ENCODE data around the gene DDX3X. TPM values are rescaled to one million over a fixed set of nuclear protein-coding genes. Genes with fewer than 3 reads are reported as not detected.

DDX3X gene
- total and polyA plus RNA-seq, 9 of the 15 experiments (the other 6 are each of a cell fraction or from before 2014, with no cell fraction given): 51.3 to 232 (median 138) TPM

DNA sequence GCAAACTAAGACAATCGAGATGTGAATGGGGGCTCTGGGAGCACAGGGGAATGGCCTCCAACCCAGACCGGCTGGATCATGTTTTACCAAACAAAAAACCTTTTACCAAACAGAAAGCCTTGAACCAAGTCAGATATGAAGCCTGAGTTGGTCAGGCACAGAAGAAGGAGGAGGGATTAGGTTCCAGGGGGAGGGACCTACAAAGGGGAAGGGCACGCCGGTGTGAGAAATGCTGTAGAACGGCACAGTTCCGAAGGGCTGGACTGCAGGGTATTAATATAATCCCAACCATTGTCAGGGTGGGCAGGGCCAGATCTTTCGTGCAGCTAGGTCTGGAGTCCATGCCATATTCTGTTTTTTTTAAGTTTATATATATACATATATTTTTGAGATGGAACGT lies 60.3 kb downstream of the DDX3X start:
- FAIRE-seq (peak; percentile 26), ATAC-seq (peak; percentile 84), DNase-seq (ENCODE audit: extremely low read depth in 1 of 4, low spot score in 3 of 4) (peak in 1 of 4 experiments; percentile 6)
- Histone ChIP-seq H3K27me3 (ENCODE audit: control insufficient read depth in 2 of 2, insufficient read depth in 2 of 2, low read length in 2 of 2) (no peaks in the 10 kb centered on the region), H2AFZ (ENCODE audit: low read depth, low read length) (no peak overlapping the region), H3K79me2 (ENCODE audit: control insufficient read depth, insufficient read depth, low read length) (no peaks in the 10 kb centered on the region), H3K27ac (ENCODE audit: extremely low read depth, low read depth, low read length) (no peak overlapping the region), H3K9me3 (replicated peaks; ENCODE audit: control insufficient read depth, insufficient read depth, low read depth, low read length) (no peaks in the 10 kb centered on the region), H4K20me1 (replicated peaks; ENCODE audit: control insufficient read depth, insufficient read depth, low read length) (no peaks in the 10 kb centered on the region), H3K36me3 (ENCODE audit: control insufficient read depth, insufficient read depth, low read length) (no peaks in the 10 kb centered on the region), H3K4me1 (replicated peaks in 1 of 2; ENCODE audit: control insufficient read depth in 2 of 2, insufficient read depth in 2 of 2, low read length in 2 of 2) (no peaks in the 10 kb centered on the region), H3K9ac (ENCODE audit: insufficient read depth in 1 of 2, low read depth in 2 of 2, low read length in 2 of 2) (no peak overlapping the region), H3K4me2 (ENCODE audit: insufficient read depth, low read length) (no peak overlapping the region; the same call in 1 of the 2 replicates), H3K9me1 (ENCODE audit: control insufficient read depth, insufficient read depth, low read length) (no peaks in the 10 kb centered on the region), H3K4me3 (no peak overlapping the region)
- WGBS (ENCODE audit: insufficient coverage, low coverage, missing lambda C conversion rate): 17% methylated on average over 3 of the region's 8 CpGs
- no TSS peak for BruUV-seq (replicated peaks)
- intact Hi-C loops (cut with micrococcal nuclease): no loop called here
- TF ChIP-seq SPI1 (IDR thresholded peaks at IDR 0.05; ENCODE audit: borderline replicate concordance, low read depth, low read length): peak; percentile 19; the same call in 1 of the 2 replicates
- no peak for TF ChIP-seq ELF4 (CRISPR knock-in tag; IDR thresholded peaks at IDR 0.05)
- TF ChIP-seq, protein P1, sequence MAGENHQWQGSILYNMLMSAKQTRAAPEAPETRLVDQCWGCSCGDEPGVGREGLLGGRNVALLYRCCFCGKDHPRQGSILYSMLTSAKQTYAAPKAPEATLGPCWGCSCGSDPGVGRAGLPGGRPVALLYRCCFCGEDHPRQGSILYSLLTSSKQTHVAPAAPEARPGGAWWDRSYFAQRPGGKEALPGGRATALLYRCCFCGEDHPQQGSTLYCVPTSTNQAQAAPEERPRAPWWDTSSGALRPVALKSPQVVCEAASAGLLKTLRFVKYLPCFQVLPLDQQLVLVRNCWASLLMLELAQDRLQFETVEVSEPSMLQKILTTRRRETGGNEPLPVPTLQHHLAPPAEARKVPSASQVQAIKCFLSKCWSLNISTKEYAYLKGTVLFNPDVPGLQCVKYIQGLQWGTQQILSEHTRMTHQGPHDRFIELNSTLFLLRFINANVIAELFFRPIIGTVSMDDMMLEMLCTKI (IDR thresholded peaks at IDR 0.05; ENCODE audit: partially characterized antibody): no peak
- TF ChIP-seq ZNF384 (IDR thresholded peaks at IDR 0.05; ENCODE audit: low read depth, low read length): no peak
- in situ Hi-C loops (cut with MboI): no loop called here
- POLR2A ChIA-PET: interaction anchor here (0.8 kb wide), 1 partner anchor 104 kb away, joined by 3 read pairs; no protein-coding TSS in a partner anchor
- CTCF ChIA-PET (ENCODE audit: low intra/inter-chr PET ratio): no interaction called here

DNA sequence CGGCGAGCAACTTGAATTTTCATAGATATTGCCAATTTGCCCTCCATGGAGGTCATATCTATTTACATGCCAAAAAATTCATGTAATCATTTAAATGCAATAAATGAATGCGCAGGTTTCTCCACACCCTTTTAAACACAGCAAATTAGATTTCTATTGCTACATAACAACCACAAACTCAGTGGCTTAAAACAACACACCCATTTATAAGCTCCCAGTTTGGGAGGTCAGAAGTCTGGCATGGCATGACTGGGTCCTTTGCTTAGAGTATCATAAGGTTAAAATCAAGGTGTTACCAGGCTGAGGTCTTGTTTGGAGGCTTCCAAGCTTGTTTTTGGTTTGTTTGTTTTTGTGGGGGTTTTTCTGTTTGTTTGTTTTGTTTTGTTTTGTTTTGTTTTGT lies 63.3 kb downstream of the DDX3X start:
- ATAC-seq (no peak), DNase-seq (ENCODE audit: extremely low read depth in 1 of 4, low spot score in 3 of 4) (no peak), FAIRE-seq (no peak)
- intact Hi-C loops (cut with micrococcal nuclease) (no loop called here), in situ Hi-C loops (cut with MboI) (no loop called here)
- Histone ChIP-seq H4K20me1 (replicated peaks; ENCODE audit: control insufficient read depth, insufficient read depth, low read length) (no peaks in the 10 kb centered on the region), H3K4me2 (ENCODE audit: insufficient read depth, low read length) (no peak overlapping the region), H3K9me3 (replicated peaks; ENCODE audit: control insufficient read depth, insufficient read depth, low read depth, low read length) (no peaks in the 10 kb centered on the region), H3K27ac (ENCODE audit: extremely low read depth, low read depth, low read length) (no peak overlapping the region), H3K4me3 (no peak overlapping the region), H3K27me3 (ENCODE audit: control insufficient read depth in 2 of 2, insufficient read depth in 2 of 2, low read length in 2 of 2) (no peaks in the 10 kb centered on the region), H3K36me3 (ENCODE audit: control insufficient read depth, insufficient read depth, low read length) (no peaks in the 10 kb centered on the region), H3K9me1 (ENCODE audit: control insufficient read depth, insufficient read depth, low read length) (no peaks in the 10 kb centered on the region), H3K4me1 (replicated peaks in 1 of 2; ENCODE audit: control insufficient read depth in 2 of 2, insufficient read depth in 2 of 2, low read length in 2 of 2) (no peaks in the 10 kb centered on the region), H3K79me2 (ENCODE audit: control insufficient read depth, insufficient read depth, low read length) (no peaks in the 10 kb centered on the region), H3K9ac (ENCODE audit: insufficient read depth in 1 of 2, low read depth in 2 of 2, low read length in 2 of 2) (no peak overlapping the region), H2AFZ (ENCODE audit: low read depth, low read length) (no peak overlapping the region)
- 57% methylated on average over 3 of the region's 3 CpGs for WGBS (ENCODE audit: insufficient coverage, low coverage, missing lambda C conversion rate)
- CTCF ChIA-PET (ENCODE audit: low intra/inter-chr PET ratio): no interaction called here
- POLR2A ChIA-PET: interaction anchor here (1.3 to 1.7 kb wide), 2 partner anchors 10 to 64 kb away, joined by 3 to 6 read pairs; partner anchors contain the start of gene DDX3X
- BruUV-seq (replicated peaks): no TSS peak
- TF ChIP-seq TEAD2 (tag; IDR thresholded peaks at IDR 0.05) (no peak), SMAD1 (IDR thresholded peaks at IDR 0.05; ENCODE audit: low read depth, low read length, partially characterized antibody) (no peak)
- TF ChIP-seq, protein P2, sequence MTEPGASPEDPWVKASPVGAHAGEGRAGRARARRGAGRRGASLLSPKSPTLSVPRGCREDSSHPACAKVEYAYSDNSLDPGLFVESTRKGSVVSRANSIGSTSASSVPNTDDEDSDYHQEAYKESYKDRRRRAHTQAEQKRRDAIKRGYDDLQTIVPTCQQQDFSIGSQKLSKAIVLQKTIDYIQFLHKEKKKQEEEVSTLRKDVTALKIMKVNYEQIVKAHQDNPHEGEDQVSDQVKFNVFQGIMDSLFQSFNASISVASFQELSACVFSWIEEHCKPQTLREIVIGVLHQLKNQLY (CRISPR knock-in tag; conservative IDR thresholded peaks at IDR 0.05): no peak
- TF ChIP-seq, protein P3, sequence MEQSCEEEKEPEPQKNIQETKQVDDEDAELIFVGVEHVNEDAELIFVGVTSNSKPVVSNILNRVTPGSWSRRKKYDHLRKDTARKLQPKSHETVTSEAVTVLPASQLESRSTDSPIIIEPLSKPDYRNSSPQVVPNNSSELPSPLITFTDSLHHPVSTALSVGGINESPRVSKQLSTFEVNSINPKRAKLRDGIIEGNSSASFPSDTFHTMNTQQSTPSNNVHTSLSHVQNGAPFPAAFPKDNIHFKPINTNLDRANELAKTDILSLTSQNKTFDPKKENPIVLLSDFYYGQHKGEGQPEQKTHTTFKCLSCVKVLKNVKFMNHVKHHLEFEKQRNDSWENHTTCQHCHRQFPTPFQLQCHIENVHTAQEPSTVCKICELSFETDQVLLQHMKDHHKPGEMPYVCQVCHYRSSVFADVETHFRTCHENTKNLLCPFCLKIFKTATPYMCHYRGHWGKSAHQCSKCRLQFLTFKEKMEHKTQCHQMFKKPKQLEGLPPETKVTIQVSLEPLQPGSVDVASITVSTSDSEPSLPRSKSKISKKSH (CRISPR knock-in tag; IDR thresholded peaks at IDR 0.05): no peak
